PFSK-1 (cell line): ENCODE results near the gene ADGRE1.

Experiments
- POLR2AphosphoS5 ChIP-seq: IDR thresholded peaks from 2 replicates; pipeline ENCODE4 v1.6.1; 2012; ENCODE audit warnings: low read depth, mild to moderate bottlenecking, control low read depth, low read length, moderate library complexity
- TAF1 ChIP-seq: IDR thresholded peaks from 2 replicates; pipeline ENCODE4 v1.6.1; 2012; ENCODE audit warnings: low read length, control low read depth, borderline replicate concordance; ENCODE audit not compliant: insufficient read depth
- TF ChIP-seq, protein P1 (sequence below), 2 experiments: IDR thresholded peaks; 2 replicates each; pipeline versions ENCODE4 v1.6.1 to v1.8.0; 2011 to 2012; ENCODE audit warnings: low read depth in 2 of 2, low read length in 2 of 2, control low read depth in 1 of 2, inconsistent platforms in 1 of 2, mild to moderate bottlenecking in 1 of 2, moderate library complexity in 1 of 2; ENCODE audit not compliant: insufficient read depth in 1 of 2

DNA sequence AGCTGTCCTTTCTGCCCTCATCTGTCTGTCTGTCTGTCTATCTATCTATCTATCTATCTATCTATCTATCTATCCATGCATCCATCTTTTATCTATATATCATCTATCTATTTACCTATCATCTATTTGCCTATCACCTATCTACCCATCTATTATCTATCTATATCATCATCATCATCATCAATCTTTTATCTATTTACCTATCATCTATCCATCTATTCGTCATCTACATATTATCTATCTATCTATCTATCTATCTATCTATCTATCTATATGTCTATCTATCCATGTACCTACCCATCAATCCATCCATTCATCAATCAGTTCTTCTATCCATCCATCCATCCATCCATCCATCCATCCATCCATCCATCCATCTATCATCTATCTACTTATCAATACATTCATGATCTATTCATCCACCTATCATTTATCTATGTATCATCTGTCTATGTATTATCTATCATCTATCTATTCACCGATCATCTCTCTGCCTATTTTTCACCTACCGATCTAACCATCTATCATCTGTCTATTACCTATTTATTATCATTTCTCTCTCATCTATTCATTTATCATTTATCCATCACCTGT, 49.2 kb upstream of the ADGRE1 start:
- no peak for TF ChIP-seq POLR2AphosphoS5
- TF ChIP-seq, protein P1, sequence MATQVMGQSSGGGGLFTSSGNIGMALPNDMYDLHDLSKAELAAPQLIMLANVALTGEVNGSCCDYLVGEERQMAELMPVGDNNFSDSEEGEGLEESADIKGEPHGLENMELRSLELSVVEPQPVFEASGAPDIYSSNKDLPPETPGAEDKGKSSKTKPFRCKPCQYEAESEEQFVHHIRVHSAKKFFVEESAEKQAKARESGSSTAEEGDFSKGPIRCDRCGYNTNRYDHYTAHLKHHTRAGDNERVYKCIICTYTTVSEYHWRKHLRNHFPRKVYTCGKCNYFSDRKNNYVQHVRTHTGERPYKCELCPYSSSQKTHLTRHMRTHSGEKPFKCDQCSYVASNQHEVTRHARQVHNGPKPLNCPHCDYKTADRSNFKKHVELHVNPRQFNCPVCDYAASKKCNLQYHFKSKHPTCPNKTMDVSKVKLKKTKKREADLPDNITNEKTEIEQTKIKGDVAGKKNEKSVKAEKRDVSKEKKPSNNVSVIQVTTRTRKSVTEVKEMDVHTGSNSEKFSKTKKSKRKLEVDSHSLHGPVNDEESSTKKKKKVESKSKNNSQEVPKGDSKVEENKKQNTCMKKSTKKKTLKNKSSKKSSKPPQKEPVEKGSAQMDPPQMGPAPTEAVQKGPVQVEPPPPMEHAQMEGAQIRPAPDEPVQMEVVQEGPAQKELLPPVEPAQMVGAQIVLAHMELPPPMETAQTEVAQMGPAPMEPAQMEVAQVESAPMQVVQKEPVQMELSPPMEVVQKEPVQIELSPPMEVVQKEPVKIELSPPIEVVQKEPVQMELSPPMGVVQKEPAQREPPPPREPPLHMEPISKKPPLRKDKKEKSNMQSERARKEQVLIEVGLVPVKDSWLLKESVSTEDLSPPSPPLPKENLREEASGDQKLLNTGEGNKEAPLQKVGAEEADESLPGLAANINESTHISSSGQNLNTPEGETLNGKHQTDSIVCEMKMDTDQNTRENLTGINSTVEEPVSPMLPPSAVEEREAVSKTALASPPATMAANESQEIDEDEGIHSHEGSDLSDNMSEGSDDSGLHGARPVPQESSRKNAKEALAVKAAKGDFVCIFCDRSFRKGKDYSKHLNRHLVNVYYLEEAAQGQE (IDR thresholded peaks at IDR 0.05; ENCODE audit: insufficient read depth in 1 of 2, low read depth in 2 of 2, low read length in 2 of 2), result no peak
- no peak for TF ChIP-seq TAF1
